Uterus (tissue), 4 donors: Measurements from ENCODE around the gene SCN1B. TPM values are rescaled to one million over a fixed set of nuclear protein-coding genes. Genes with fewer than 3 reads are reported as not detected.

Experiments used
- DNase-seq, 2 donors: peaks; one replicate each; pipeline ENCODE4 v3.0.0-alpha.2; 2019 to 2020
- H3K27ac ChIP-seq, 2 donors: fragments of 200-600 bp; sonication (generic); 1 replicate in 1 of 2; 2 replicates in 1 of 2; pipeline ENCODE4 v1.5.1; 2016 to 2018
- H3K27me3 ChIP-seq, 2 donors: fragments of 200-600 bp; sonication (generic); one replicate each; pipeline ENCODE4 v1.5.1; 2018 to 2019; ENCODE audit warnings: control low read depth in 1 of 2
- H3K36me3 ChIP-seq, 2 donors: fragments of 200-600 bp; sonication (generic); one replicate each; pipeline ENCODE4 v1.5.1; 2019; ENCODE audit warnings: control low read depth in 1 of 2
- H3K4me1 ChIP-seq, 2 donors: fragments of 200-600 bp; sonication (generic); one replicate each; pipeline ENCODE4 v1.5.1; 2018 to 2019; ENCODE audit warnings: control low read depth in 1 of 2
- H3K4me3 ChIP-seq, 2 donors: fragments of 200-600 bp; sonication (generic); 1 replicate in 1 of 2; 2 replicates in 1 of 2; pipeline ENCODE4 v1.5.1; 2018 to 2019; ENCODE audit warnings: mild to moderate bottlenecking in 1 of 2
- H3K9me3 ChIP-seq, 2 donors: fragments of 200-600 bp; sonication (generic); one replicate each; pipeline ENCODE4 v1.5.1; 2019; ENCODE audit warnings: control low read depth in 1 of 2
- POLR2A ChIP-seq, 2 donors: fragments of 450-650 bp; IDR thresholded peaks; one replicate each; pipeline ENCODE4 v1.6.1; 2016; ENCODE audit warnings: antibody characterized with exemption in 2 of 2, mild to moderate bottlenecking in 1 of 2, moderate library complexity in 1 of 2
- intact Hi-C: fragments of 100-400 bp; cut with DNase I; formaldehyde crosslinking; loops from one replicate; pipeline ENCODE4 v1.15.1; 2023; ENCODE audit warnings: low total_unique reads
- total RNA-seq, 4 donors: library from RNA; depleted of rRNA in 3 of 4; stranded (reverse); fragments of >200 nt in 3 of 4; gene quantifications; one replicate each; pipeline versions ENCODE4 v1.1.0 to v1.2.4, GENCODE V29; 2014 to 2023
- TF ChIP-seq, protein P1 (sequence below), 4 experiments: fragments of 200-600 bp in 2 of 4; fragments of 450-650 bp in 2 of 4; sonication (generic) in 2 of 4; IDR thresholded peaks; one replicate each; pipeline ENCODE4 v1.5.1; 2016 to 2019; ENCODE audit warnings: antibody characterized with exemption in 4 of 4, mild to moderate bottlenecking in 2 of 4, moderate library complexity in 1 of 4
- donor health status: DM: yes; HTN: yes; CAD: no.

Gene SCN1B
- total RNA-seq, 4 donors from 2014 or later, result 0.26 to 15.2 (median 0.78) TPM

DNA sequence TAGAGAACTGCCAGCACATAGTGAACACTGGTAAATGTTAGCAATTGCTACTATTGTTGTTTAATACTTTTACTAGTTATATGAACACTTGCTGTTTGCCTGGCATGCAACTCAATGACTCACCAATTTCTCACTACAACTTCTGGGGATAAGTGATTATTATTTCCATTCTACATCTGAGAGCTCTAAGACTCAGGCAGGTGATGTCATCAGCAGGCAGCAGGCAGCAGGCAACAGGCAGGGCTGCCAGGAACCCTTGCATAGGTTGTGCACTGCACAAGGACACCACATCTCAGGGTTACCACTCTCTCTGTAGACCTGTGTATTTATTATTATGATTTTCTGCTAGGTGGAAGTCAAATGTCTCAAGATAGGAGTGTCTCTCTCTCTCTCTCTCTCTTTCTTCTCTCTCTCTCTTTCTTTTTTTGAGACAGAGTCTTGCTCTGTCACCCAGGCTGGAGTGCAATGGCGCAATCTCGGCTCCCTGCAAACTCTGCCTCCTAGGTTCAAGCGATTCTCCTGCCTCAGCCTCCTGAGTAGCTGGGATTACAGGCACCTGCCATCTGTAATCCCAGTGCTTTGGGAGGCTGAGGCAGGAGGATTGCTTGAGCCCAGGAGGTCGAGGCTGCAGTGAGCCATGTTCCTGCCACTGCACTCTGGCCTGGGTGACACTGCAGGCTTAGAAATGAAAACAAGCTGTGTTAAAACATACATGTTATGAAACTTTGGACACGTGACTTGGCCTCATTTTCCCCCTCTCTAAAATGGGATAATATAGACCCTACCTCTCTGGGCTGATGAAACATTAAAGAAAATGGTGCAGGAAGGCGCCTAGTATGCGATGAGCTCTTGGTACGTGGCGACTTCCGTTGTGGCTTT, 33.9 kb downstream of the SCN1B start:
- intact Hi-C loops, result no loop called here
- Histone ChIP-seq H3K27ac (no peak overlapping the region), H3K4me1 (no peaks in the 10 kb centered on the region), H3K27me3 (no peaks in the 10 kb centered on the region), H3K9me3 (no peaks in the 10 kb centered on the region), H3K4me3 (no peak overlapping the region), H3K36me3 (no peaks in the 10 kb centered on the region)
- no peak for DNase-seq
- TF ChIP-seq, protein P1, sequence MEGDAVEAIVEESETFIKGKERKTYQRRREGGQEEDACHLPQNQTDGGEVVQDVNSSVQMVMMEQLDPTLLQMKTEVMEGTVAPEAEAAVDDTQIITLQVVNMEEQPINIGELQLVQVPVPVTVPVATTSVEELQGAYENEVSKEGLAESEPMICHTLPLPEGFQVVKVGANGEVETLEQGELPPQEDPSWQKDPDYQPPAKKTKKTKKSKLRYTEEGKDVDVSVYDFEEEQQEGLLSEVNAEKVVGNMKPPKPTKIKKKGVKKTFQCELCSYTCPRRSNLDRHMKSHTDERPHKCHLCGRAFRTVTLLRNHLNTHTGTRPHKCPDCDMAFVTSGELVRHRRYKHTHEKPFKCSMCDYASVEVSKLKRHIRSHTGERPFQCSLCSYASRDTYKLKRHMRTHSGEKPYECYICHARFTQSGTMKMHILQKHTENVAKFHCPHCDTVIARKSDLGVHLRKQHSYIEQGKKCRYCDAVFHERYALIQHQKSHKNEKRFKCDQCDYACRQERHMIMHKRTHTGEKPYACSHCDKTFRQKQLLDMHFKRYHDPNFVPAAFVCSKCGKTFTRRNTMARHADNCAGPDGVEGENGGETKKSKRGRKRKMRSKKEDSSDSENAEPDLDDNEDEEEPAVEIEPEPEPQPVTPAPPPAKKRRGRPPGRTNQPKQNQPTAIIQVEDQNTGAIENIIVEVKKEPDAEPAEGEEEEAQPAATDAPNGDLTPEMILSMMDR (IDR thresholded peaks at IDR 0.05), result no peak
- TF ChIP-seq POLR2A (IDR thresholded peaks at IDR 0.05), result no peak

DNA sequence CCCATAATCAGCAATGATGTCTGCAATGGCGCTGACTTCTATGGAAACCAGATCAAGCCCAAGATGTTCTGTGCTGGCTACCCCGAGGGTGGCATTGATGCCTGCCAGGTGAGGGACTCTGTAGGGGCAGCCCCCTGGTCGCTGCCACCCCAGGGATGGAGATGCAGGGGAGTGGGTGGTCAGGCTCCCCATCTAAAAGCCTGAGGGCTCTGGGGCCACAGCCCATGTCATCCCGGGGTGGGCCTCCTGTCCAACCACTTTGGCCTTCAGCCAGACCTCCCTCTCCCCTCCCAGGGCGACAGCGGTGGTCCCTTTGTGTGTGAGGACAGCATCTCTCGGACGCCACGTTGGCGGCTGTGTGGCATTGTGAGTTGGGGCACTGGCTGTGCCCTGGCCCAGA, 35.3 kb downstream of the SCN1B start:
- Histone ChIP-seq H3K4me3 (no peak overlapping the region), H3K27ac (no peak overlapping the region), H3K36me3 (no peaks in the 10 kb centered on the region), H3K9me3 (no peaks in the 10 kb centered on the region), H3K27me3 (no peaks in the 10 kb centered on the region), H3K4me1 (no peaks in the 10 kb centered on the region)
- intact Hi-C loops, result no loop called here
- DNase-seq, result no peak
- TF ChIP-seq, protein P1 (IDR thresholded peaks at IDR 0.05), result no peak
- no peak for TF ChIP-seq POLR2A (IDR thresholded peaks at IDR 0.05)

DNA sequence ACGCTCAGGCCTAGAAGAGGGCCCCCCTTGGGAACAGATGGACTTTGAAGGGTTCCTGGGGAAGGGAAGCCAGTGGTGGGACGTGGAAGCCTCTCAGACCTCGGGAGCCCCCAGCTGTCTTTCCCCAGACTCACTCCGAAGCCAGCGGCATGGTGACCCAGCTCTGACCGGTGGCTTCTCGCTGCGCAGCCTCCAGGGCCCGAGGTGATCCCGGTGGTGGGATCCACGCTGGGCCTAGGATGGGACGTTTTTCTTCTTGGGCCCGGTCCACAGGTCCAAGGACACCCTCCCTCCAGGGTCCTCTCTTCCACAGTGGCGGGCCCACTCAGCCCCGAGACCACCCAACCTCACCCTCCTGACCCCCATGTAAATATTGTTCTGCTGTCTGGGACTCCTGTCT, 35.9 kb downstream of the SCN1B start:
- no peak overlapping the region for H3K4me3 ChIP-seq
- intact Hi-C loops, result no loop called here
- H3K27me3 ChIP-seq, result no peaks in the 10 kb centered on the region
- H3K36me3 ChIP-seq, result no peaks in the 10 kb centered on the region
- H3K9me3 ChIP-seq, result no peaks in the 10 kb centered on the region
- TF ChIP-seq POLR2A (IDR thresholded peaks at IDR 0.05), result no peak
- TF ChIP-seq, protein P1 (IDR thresholded peaks at IDR 0.05), result no peak
- H3K4me1 ChIP-seq, result no peaks in the 10 kb centered on the region
- H3K27ac ChIP-seq, result no peak overlapping the region
- DNase-seq, result no peak

DNA sequence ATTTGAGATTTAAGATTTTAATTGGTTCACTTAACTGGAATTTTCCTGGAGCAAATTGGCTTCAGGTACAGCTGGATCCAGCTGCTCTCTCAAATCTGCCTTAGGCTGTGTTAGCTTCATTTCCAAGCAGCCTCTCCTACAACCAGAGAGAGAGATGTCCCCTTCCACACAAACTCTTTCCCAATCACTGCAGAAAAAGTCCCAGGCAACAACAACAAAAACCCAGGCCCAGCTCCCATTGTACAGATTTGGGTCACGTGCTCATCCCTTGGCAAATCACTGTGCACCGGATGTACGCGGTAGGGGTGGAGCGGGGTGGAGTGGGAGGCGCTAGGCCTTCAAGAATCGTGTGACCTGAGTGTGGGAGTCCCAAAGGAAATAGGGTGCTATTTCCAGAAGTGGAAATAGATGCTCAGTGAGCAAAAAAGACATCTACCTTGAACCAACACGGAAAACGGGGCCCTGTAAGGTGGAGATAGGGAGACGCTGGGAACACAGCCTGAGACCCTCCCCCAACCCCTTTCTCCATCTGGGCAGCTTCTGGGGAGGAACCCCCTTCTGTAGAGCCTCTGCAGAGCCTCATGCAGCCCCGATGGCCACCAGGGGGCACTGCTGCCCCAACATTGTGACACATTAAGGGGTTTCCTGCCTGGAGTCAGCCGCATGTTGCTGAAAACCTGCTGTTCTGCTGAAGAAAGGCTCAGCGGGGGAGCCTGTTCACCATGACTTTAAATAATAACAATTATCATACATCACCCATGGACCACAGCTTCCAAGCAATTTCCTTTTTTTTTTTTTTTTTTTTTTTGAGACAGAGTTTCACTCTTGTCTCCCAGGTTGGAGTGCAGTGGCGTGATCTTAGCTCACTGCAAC, 36.7 kb downstream of the SCN1B start:
- TF ChIP-seq POLR2A (IDR thresholded peaks at IDR 0.05), result no peak
- TF ChIP-seq, protein P1 (IDR thresholded peaks at IDR 0.05), result peak; percentile 70 to 85 (median 80)

More for the DNA sequence above, 36.7 kb downstream of the SCN1B start:
- no peaks in the 10 kb centered on the region for H3K27me3 ChIP-seq
- no peaks in the 10 kb centered on the region for H3K36me3 ChIP-seq
- H3K4me3 ChIP-seq, result no peak overlapping the region
- intact Hi-C loops, result no loop called here
- DNase-seq, result peak; percentile 69 to 76
- no peaks in the 10 kb centered on the region for H3K4me1 ChIP-seq
- no peak overlapping the region for H3K27ac ChIP-seq
- no peaks in the 10 kb centered on the region for H3K9me3 ChIP-seq
